Ovary (tissue), 3 donors: ENCODE measurements around the gene ATF1.
A peak's percentile ranks its signal among the peaks of the same experiment; 100 is the strongest.

Source experiments
- CTCF ChIP-seq, 3 donors: fragments of 450-650 bp in 2 of 3; fragments of 200-600 bp in 1 of 3; IDR thresholded peaks; one replicate each; pipeline versions ENCODE4 v1.5.1 to v1.8.0; 2016 to 2022; ENCODE audit warnings: antibody characterized with exemption in 3 of 3, mild to moderate bottlenecking in 1 of 3
- POLR2A ChIP-seq: fragments of 450-650 bp; IDR thresholded peaks from one replicate; pipeline ENCODE4 v1.6.1; 2017; ENCODE audit warnings: antibody characterized with exemption, mild to moderate bottlenecking, moderate library complexity
- donor health status: DM: no; HTN: no; CAD: no.

- TF ChIP-seq CTCF (IDR thresholded peaks at IDR 0.05) (peak in 1 of 3 donors; percentile 36), POLR2A (no peak)
These were observed 29.3 kb upstream of the ATF1 start for GRCh38 chr12:50734409-50735263.
